ENCODE measurements around the gene FAM47C.

GRCh38 chrX:36978886-36979285, 29.3 kb upstream of the FAM47C start:
- no peak for TF ChIP-seq POLR2A (IDR thresholded peaks at IDR 0.05; ENCODE audit: low read depth, low read length)
- no peak for TF ChIP-seq POLR2AphosphoS5 (IDR thresholded peaks at IDR 0.05; ENCODE audit: low read depth, low read length)

All from GM12892 (cell line).